ENCODE results near the gene ANKS1B. TPM values are rescaled to one million over a fixed set of nuclear protein-coding genes. Genes with fewer than 3 reads are reported as not detected.

ANKS1B gene
- total RNA-seq, 2 experiments from 2014 or later = not detected

DNA sequence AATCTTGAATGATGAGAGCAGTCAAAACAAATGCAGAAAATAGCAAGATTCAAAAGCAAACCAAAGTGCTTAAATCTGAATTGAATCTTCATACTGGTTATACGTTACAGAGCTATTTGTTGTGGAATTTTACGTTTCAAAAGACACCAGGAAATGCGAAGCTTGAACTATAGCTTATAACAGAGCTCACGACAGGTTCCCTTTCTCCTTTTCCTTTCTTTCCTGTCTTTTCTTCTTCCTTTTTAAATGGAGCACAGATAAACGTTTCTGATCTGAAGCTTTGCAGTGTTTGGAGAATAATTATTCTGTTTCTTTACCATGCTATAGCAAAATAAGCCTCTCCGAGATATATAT is 829.8 kb downstream of the ANKS1B start:
- Mint-ChIP-seq H3K4me3 (no peak overlapping the region), H3K9me3 (no peaks in the 10 kb centered on the region), H3K4me1 (ENCODE audit: low read depth) (no peaks in the 10 kb centered on the region), H3K27me3 (ENCODE audit: low read depth) (no peaks in the 10 kb centered on the region), H3K27ac (no peak overlapping the region), H3K36me3 (ENCODE audit: low read depth) (no peaks in the 10 kb centered on the region)
- DNase-seq = no peak
- CTCF ChIA-PET = interaction anchor here (0.7 kb wide), 1 partner anchor 31 kb away, joined by 3 read pairs; no protein-coding TSS in a partner anchor
- intact Hi-C loops (cut with micrococcal nuclease) = no loop called here

DNA sequence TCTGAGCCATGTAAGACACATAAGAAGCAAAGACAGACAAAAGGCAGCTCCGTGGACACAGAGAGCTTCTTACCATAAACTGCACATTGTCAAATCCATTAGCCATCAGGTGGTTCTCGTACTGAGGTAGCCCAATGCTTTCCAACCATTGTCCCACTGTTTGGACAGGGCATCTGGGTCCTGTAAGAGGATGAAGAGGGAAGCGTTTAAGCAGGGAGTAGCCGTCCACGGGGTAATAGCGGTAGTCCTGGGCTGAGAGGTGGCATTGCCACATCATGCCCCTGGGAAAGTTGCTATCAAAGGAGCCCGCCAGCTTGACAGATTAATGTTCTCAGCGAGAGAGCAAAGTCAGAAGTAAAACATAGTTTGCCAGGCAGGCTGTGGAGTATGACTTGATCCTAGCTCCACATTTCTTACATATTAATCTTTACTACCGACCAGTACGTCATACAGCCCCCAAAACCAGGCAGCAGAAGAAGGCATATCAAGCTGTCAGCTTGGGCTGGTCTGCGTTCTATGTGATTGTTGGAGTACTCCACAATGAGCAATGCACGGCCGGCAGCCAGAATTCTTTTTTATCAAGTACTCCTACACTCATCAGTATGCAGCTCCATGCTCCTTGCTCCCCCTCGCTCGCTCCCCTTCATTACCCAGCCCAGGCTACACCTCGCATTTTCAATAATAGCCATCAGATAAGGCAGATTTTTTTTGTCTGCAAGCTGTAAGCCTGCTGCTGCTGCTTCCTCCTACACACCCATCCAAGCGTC is 830.3 kb downstream of the ANKS1B start:
- Mint-ChIP-seq H3K36me3 (ENCODE audit: low read depth) (no peaks in the 10 kb centered on the region), H3K27ac (no peak overlapping the region), H3K4me3 (no peak overlapping the region), H3K4me1 (ENCODE audit: low read depth) (no peaks in the 10 kb centered on the region), H3K27me3 (ENCODE audit: low read depth) (no peaks in the 10 kb centered on the region), H3K9me3 (no peaks in the 10 kb centered on the region)
- intact Hi-C loops (cut with micrococcal nuclease) = no loop called here
- no peak for DNase-seq
- CTCF ChIA-PET = no interaction called here

DNA sequence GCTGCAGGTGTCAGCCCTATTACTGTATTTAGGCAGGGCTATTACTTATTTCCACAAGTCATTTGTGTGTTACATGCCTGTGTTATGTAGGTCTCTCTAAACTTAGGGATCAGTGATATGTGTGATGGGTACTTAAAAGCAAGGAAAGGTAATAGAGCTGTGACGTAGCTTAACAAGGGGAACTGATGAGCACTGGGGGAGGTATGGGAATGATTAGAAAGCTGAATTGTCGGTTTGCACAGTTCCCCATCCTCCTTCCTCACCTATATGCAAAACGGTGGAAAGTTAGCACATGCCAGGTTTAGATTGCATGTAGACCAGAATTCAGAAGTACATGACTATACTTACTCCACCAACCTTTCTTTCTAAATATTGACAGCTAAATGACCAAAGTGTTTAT is 831.4 kb downstream of the ANKS1B start:
- no peak overlapping the region for H3K4me3 Mint-ChIP-seq
- no peaks in the 10 kb centered on the region for H3K27me3 Mint-ChIP-seq (ENCODE audit: low read depth)
- H3K9me3 Mint-ChIP-seq = no peaks in the 10 kb centered on the region
- H3K27ac Mint-ChIP-seq = no peak overlapping the region
- intact Hi-C loops (cut with micrococcal nuclease) = no loop called here
- no peaks in the 10 kb centered on the region for H3K36me3 Mint-ChIP-seq (ENCODE audit: low read depth)
- no peak for DNase-seq
- H3K4me1 Mint-ChIP-seq (ENCODE audit: low read depth) = no peaks in the 10 kb centered on the region
- CTCF ChIA-PET = interaction anchor here (0.6 kb wide), 1 partner anchor 39 kb away, joined by 5 read pairs; no protein-coding TSS in a partner anchor

DNA sequence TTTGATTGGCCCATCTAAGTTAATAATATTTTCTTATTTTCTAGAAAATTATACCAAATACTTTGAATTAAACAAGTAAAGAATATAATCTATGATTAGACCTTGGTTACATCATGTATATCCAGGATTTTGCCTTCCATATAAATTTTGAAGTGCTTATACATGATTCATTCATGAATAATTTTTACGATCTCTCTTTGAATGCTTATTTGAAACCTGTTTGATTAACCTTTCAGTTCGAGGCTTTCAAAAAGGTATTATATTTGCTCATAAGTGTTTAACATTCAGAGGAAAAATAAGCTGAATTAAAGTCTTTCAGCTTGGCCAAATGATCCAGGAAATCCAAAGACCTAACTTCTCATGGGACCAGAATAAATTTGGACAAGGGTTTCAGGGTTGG is 832.4 kb downstream of the ANKS1B start:
- no peak for DNase-seq
- H3K27ac Mint-ChIP-seq = no peak overlapping the region
- H3K9me3 Mint-ChIP-seq = no peaks in the 10 kb centered on the region
- H3K4me3 Mint-ChIP-seq = no peak overlapping the region
- CTCF ChIA-PET = no interaction called here
- no peaks in the 10 kb centered on the region for H3K36me3 Mint-ChIP-seq (ENCODE audit: low read depth)
- H3K4me1 Mint-ChIP-seq (ENCODE audit: low read depth) = no peaks in the 10 kb centered on the region
- H3K27me3 Mint-ChIP-seq (ENCODE audit: low read depth) = no peaks in the 10 kb centered on the region
- intact Hi-C loops (cut with micrococcal nuclease) = no loop called here

DNA sequence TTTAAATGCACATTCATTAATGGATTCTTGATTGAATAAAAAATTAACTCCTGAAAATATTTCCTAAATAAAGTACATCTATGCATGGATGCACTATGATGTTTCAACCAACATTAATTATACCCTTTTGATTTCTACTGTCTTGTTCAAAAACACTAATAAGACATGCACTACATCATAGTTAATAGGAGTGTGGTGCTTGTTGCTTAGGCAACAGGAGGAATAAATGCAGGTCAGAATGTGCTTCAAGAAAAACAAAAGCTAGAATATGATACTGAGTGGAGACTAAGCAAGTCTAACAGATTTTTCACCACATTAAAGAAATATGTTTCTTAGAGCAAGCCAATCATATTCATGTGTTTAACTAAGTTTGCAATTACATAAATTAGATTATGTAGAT is 833.0 kb downstream of the ANKS1B start:
- Mint-ChIP-seq H3K36me3 (ENCODE audit: low read depth) (no peaks in the 10 kb centered on the region), H3K27ac (no peak overlapping the region), H3K4me1 (ENCODE audit: low read depth) (no peaks in the 10 kb centered on the region), H3K9me3 (no peaks in the 10 kb centered on the region), H3K27me3 (ENCODE audit: low read depth) (no peaks in the 10 kb centered on the region), H3K4me3 (no peak overlapping the region)
- intact Hi-C loops (cut with micrococcal nuclease) = no loop called here
- CTCF ChIA-PET = no interaction called here
- DNase-seq = no peak

DNA sequence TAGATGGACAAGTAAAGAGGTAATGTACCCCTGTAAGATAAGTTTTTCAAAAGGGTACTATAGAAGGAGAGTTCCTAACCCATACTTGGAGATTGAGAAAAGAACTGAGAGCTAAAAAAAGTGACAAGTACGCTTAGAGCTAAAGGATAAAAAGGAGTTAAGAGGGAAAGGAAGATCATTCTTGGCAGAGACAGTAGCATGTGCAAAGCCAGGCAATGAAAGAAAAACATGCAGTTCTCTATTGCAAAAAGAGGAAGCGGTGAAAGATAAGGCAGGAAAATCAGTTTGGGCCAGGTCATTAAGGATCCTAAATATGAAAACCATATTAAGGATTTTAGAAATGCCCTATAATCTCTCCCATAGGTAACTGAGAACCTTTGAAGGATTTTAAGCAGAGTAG is 837.6 kb downstream of the ANKS1B start:
- DNase-seq = no peak
- CTCF ChIA-PET = no interaction called here
- H3K9me3 Mint-ChIP-seq = peaks cover 4% of the 10 kb centered on the region
- intact Hi-C loops (cut with micrococcal nuclease) = no loop called here
- H3K27ac Mint-ChIP-seq = no peak overlapping the region
- H3K27me3 Mint-ChIP-seq (ENCODE audit: low read depth) = no peaks in the 10 kb centered on the region
- no peak overlapping the region for H3K4me3 Mint-ChIP-seq
- H3K36me3 Mint-ChIP-seq (ENCODE audit: low read depth) = no peaks in the 10 kb centered on the region
- H3K4me1 Mint-ChIP-seq (ENCODE audit: low read depth) = no peaks in the 10 kb centered on the region

DNA sequence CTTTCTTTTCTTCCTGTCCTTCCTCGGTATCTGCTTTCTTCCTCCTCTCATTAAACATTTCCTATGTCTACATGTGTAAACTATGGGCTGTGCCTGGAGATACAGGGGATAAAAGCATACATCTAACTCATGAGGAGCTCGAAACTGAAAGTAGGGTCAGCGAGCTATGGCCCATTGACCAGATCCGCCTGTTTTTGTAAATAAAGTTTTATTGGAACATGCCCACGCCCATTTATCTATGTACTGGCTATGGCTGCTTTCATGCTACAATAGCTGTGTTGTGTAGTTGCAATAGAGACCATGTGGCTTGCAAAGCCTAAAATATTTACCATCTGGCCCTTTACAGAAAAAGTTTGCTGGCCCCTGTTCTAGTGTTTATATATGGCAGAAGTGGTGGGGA is 838.0 kb downstream of the ANKS1B start:
- H3K27me3 Mint-ChIP-seq (ENCODE audit: low read depth) = no peaks in the 10 kb centered on the region
- no peaks in the 10 kb centered on the region for H3K36me3 Mint-ChIP-seq (ENCODE audit: low read depth)
- no peak overlapping the region for H3K4me3 Mint-ChIP-seq
- intact Hi-C loops (cut with micrococcal nuclease) = no loop called here
- CTCF ChIA-PET = no interaction called here
- peaks cover 4% of the 10 kb centered on the region for H3K9me3 Mint-ChIP-seq
- DNase-seq = no peak
- no peak overlapping the region for H3K27ac Mint-ChIP-seq
- H3K4me1 Mint-ChIP-seq (ENCODE audit: low read depth) = no peaks in the 10 kb centered on the region

DNA sequence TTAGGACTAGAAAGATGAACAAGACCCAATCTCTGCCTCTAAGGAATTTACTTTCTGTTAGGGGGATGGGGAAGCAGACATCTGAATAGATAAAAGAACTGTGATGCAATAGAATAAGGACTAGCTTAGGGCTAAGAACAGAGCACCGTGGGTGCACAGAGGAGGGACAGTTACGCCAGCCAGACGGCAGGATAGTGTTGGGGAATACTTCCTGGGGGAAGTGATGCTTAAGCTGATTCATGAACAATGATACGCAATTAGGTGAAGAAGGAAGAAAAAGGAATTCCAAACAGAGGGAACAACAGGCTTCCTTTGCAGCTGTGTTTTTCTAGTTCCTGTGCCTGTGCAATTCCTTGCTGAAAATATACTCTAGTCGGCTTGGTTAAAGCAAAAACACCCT is 838.6 kb downstream of the ANKS1B start:
- no peaks in the 10 kb centered on the region for H3K4me1 Mint-ChIP-seq (ENCODE audit: low read depth)
- H3K27ac Mint-ChIP-seq = no peak overlapping the region
- intact Hi-C loops (cut with micrococcal nuclease) = no loop called here
- H3K27me3 Mint-ChIP-seq (ENCODE audit: low read depth) = no peaks in the 10 kb centered on the region
- CTCF ChIA-PET = no interaction called here
- no peak for DNase-seq
- peaks cover 4% of the 10 kb centered on the region for H3K9me3 Mint-ChIP-seq
- H3K36me3 Mint-ChIP-seq (ENCODE audit: low read depth) = no peaks in the 10 kb centered on the region
- H3K4me3 Mint-ChIP-seq = no peak overlapping the region

DNA sequence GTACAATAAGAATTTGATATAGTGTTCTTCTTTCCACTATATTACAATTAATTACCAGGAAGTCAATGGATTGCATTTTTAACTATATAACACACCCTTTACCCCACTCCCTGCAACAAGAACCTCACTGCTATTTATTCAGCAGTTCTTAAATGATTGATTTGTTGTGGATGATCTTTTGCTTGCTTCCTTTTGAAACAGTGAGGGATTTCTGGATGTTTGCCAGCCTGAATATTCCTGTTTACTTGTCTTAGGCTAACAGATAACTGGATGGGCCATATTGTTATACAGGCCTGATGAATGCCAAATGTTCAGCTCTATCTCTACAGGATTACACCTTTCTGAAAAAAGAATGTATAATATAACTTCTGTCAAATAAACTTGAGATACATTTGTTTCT is 842.1 kb downstream of the ANKS1B start:
- no peaks in the 10 kb centered on the region for H3K36me3 Mint-ChIP-seq (ENCODE audit: low read depth)
- H3K4me1 Mint-ChIP-seq (ENCODE audit: low read depth) = no peaks in the 10 kb centered on the region
- no peak for DNase-seq
- no peaks in the 10 kb centered on the region for H3K27me3 Mint-ChIP-seq (ENCODE audit: low read depth)
- CTCF ChIA-PET = no interaction called here
- H3K27ac Mint-ChIP-seq = no peak overlapping the region
- intact Hi-C loops (cut with micrococcal nuclease) = no loop called here
- peaks cover 4% of the 10 kb centered on the region for H3K9me3 Mint-ChIP-seq
- no peak overlapping the region for H3K4me3 Mint-ChIP-seq

DNA sequence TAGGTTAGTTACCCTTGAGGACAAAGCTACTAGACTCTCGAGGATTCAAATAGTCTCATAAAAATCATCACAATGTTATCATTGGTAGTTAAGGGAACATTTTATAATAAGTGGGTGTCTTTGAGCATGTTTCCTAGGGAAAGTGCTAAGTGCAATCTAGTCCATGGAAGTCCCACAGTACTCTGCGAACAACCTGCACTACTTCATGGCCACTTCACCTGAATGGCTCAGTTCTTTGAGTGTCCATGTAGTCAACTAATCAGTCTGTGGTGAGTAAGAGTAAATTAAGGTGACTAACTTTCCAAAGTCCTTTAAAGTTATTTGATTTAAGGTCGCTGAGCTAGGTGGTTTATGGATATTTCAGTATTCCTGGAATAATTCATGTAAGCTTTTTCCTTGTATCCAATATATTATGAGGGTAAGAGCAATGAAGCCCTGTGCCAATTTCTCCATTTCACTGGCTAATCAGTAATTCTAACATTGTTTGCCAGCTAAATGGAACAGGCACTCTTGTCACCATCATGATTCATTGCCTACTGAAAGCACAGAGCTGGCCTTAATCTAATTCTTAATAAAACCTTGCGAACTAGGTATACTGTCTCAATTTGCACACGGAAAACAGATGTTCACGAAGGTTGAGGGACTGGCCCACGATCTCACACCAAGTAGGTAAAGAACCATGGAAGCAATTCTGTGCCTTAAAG is 844.6 kb downstream of the ANKS1B start:
- no peaks in the 10 kb centered on the region for H3K4me1 Mint-ChIP-seq (ENCODE audit: low read depth)
- CTCF ChIA-PET = no interaction called here
- no peaks in the 10 kb centered on the region for H3K27me3 Mint-ChIP-seq (ENCODE audit: low read depth)
- H3K9me3 Mint-ChIP-seq = peaks cover 4% of the 10 kb centered on the region
- no peak overlapping the region for H3K4me3 Mint-ChIP-seq
- H3K36me3 Mint-ChIP-seq (ENCODE audit: low read depth) = no peaks in the 10 kb centered on the region
- intact Hi-C loops (cut with micrococcal nuclease) = no loop called here
- DNase-seq = no peak
- no peak overlapping the region for H3K27ac Mint-ChIP-seq

DNA sequence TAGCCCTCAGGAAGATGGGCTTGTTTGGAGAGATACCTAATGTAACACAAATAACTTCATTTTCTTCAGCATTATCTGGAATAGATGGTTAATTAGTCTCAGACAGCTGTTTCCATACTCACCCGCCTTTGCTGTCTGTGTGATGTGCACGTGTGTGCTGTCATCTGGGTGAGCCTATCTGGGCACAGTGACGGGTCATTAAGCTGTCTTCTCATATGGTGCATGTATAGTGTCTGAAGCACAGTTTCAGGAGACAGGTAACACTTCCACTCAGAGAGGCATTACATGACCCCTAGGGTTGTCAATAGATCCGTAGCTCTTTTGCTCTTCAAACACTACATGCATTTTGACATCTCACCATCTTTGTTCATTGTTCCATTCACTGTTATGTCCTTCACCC is 846.3 kb downstream of the ANKS1B start:
- Mint-ChIP-seq H3K27ac (no peak overlapping the region), H3K36me3 (ENCODE audit: low read depth) (no peaks in the 10 kb centered on the region), H3K9me3 (no peaks in the 10 kb centered on the region), H3K4me1 (ENCODE audit: low read depth) (no peaks in the 10 kb centered on the region), H3K4me3 (no peak overlapping the region), H3K27me3 (ENCODE audit: low read depth) (no peaks in the 10 kb centered on the region)
- CTCF ChIA-PET = no interaction called here
- no peak for DNase-seq
- intact Hi-C loops (cut with micrococcal nuclease) = no loop called here

DNA sequence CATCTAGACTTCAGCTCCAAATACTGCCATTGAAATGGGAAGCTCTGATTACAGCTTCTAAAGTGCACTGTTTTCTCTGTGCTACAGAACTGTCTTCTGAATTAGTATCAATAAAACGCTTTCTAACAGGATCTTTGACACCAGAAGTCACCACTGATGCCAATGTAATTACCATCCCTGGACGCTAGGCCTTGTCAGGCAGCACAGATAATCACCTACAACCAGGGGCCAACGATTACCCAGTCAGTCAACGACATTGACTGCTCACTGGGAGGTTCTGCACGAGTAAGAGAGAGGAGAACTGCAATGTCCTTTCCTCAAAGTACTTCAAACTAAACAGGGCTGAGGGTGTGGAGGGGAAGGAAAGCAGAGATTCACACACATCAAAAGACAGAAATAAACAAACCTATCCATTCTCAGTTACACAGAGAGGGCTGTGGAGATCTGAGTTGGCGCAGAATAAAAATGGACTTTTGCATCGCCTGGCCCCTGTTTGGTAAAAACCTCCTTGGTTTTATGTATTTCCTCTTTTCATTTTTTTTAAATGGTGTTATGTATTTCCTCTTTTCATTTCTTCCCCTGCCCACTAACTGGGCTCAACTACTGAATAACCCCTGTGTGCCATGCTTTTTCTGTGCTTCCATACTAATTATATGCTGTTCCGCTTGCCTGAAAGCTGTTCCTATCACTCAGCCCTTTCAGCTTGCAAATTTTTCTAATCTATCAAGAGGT is 847.4 kb downstream of the ANKS1B start:
- DNase-seq = no peak
- H3K36me3 Mint-ChIP-seq (ENCODE audit: low read depth) = no peaks in the 10 kb centered on the region
- intact Hi-C loops (cut with micrococcal nuclease) = no loop called here
- H3K4me1 Mint-ChIP-seq (ENCODE audit: low read depth) = no peaks in the 10 kb centered on the region
- no peak overlapping the region for H3K4me3 Mint-ChIP-seq
- no peaks in the 10 kb centered on the region for H3K27me3 Mint-ChIP-seq (ENCODE audit: low read depth)
- H3K27ac Mint-ChIP-seq = no peak overlapping the region
- no peaks in the 10 kb centered on the region for H3K9me3 Mint-ChIP-seq
- CTCF ChIA-PET = no interaction called here

DNA sequence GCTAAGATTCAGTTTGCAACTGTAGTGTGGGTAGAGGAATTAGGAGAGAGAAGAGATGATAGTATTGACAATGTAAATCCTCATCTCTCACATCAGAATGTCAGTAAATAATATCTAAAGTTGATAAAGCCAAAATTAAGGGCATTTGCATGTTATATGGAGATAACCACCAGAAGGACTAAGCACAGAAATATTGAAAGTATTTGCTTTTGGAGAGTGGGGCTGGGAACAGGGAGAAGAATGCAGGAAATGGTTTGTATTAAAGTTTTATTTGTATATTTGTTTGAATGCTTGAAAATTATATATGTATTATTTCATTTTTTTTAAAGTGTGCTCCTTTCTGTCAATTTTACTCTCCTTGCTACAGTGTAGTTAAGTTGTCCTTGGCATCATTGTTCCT is 848.2 kb downstream of the ANKS1B start:
- Mint-ChIP-seq H3K9me3 (no peaks in the 10 kb centered on the region), H3K36me3 (ENCODE audit: low read depth) (no peaks in the 10 kb centered on the region), H3K27me3 (ENCODE audit: low read depth) (no peaks in the 10 kb centered on the region), H3K4me1 (ENCODE audit: low read depth) (no peaks in the 10 kb centered on the region), H3K4me3 (no peak overlapping the region), H3K27ac (no peak overlapping the region)
- CTCF ChIA-PET = no interaction called here
- no peak for DNase-seq
- intact Hi-C loops (cut with micrococcal nuclease) = no loop called here

Data from activated naive CD4-positive, alpha-beta T cell treated with anti-CD3 and anti-CD28 coated beads for 36 hours (primary cell).